ENCODE data around the gene KATNBL1.

- TF ChIP-seq CTCF (IDR thresholded peaks at IDR 0.05; ENCODE audit: low read depth, low read length, missing input control) (no peak), ATF3 (IDR thresholded peaks at IDR 0.05) (no peak), SP1 (IDR thresholded peaks at IDR 0.05) (no peak), ZBTB33 (IDR thresholded peaks at IDR 0.05) (no peak), REST (IDR thresholded peaks at IDR 0.05) (no peak), TAF1 (conservative IDR thresholded peaks at IDR 0.05) (no peak), EGR1 (IDR thresholded peaks at IDR 0.05; ENCODE audit: low read depth in 2 of 2) (no peak), RAD21 (IDR thresholded peaks at IDR 0.05) (no peak), HNF4G (IDR thresholded peaks at IDR 0.05) (no peak), MAX (IDR thresholded peaks at IDR 0.05) (no peak), YY1 (IDR thresholded peaks at IDR 0.05) (no peak), GABPA (IDR thresholded peaks at IDR 0.05 in 1 of 2, conservative IDR thresholded peaks at IDR 0.05 in 1 of 2) (no peak), NR2F2 (IDR thresholded peaks at IDR 0.05) (no peak), FOXA1 (IDR thresholded peaks at IDR 0.05) (no peak)
These were observed 4.2 kb upstream of the KATNBL1 start for GRCh38 chr15:34214135-34214534.
